HG03159 (cell line): ENCODE data around the gene CD40.
"Not testable (repeated sequence)": the region's sequence is repeated elsewhere in the genome, so short reads cannot be mapped to it uniquely, and the experiment has no call there.

ENCODE experiments used
- ATAC-seq: cut with Tn5 transposase; IDR thresholded peaks from one replicate; pipeline ENCODE4 v1.9.1; 2021; ENCODE audit warnings: mild to moderate bottlenecking, moderate library complexity; ENCODE audit not compliant: unreplicated experiment

The CD40 gene

DNA sequence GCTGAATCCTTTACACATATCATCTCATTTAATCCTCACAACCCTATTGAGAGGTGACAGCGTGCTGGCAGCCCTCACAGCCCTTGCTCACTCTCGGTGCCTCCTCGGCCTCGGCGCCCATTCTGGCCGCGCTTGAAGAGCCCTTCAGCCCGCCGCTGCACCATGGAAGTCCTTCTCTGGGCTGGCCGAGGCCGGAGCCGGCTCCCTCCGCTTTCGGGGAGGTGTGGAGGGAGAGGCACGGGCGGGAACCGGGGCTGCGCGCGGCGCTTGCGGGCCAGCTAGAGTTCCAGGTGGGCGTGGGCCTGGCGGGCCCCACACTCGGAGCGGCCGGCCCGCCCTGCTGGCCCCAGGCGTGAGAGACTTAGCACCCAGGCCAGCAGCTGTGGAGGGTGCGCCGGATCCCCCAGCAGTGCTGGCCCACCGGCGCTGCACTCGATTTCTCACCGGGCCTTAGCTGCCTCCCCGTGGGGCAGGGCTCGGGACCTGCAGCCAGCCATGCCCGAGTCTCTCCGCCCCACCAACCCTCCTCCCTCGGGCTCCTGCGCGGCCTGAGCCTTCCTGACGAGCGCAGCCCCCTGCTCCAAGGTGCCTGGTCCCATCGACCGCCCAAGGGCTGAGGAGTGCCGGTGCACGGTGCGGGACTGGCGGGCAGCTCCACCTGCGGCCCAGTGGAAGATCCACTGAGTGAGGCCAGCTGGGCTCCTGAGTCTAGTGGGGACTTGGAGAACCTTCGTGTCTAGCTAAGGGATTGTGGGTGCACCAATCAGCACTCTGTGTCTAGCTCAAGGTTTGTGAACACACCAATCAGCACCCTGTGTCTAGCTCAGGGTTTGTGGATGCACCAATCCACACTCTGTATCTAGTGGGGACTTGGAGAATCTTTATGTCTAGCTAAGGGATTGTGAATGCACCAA is 26.2 kb upstream of the CD40 start:
- not testable (repeated sequence) for ATAC-seq

DNA sequence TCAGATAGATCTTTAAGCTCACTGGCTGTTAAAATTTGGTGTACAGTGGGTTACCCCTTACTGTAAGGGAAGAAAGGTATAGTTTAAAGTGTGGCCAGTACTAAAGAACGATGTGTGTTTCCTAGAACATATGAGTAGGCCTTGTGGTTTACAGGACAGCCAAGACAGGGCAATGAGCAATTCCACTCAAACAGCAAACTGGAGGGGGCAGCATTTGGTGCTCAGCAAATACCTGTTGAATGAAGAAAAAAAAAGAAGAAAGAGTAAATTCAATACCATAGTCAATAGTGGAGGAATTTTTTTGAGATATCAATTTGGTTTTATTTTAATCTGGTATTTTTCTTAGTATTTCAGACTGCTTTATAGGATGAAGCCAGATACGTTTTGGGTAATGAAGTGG is 24.6 kb upstream of the CD40 start:
- no peak for ATAC-seq

DNA sequence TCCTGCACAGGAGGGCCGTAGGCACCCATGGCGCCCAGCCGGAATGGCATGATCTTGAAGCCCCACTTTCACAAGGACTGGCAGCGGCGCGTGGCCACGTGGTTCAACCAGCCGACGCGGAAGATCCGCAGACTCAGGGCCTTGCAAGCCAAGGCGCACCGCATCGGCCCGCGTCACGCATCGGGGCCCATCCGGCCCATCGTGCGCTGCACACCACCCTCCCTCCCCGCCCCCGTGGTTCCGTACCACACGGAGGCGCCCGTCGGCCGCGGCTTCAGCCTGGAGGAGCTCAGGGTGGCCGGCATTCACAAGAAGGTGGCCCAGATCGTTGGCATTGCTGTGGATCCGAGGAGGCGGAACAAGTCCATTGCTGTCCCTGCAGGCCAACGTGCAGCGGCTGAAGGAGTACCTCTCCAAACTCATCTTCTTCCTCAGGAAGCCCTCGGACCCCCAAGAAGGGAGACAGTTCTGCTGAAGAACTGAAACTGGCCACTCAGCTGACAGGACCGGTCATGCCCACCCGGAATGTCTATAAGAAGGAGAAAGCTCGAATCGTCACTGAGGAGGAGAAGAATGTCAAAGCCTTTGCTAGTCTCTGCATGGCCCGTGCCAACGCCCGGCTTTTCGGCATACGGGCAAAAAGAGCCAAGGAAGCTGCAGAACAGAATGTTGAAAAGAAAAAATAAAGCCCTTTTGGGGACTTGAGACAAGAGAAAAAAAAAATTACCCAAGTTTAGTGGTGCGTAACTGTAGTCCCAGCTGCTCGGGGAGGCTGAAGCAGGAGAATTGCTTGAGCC is 18.4 kb upstream of the CD40 start:
- ATAC-seq, result no peak

DNA sequence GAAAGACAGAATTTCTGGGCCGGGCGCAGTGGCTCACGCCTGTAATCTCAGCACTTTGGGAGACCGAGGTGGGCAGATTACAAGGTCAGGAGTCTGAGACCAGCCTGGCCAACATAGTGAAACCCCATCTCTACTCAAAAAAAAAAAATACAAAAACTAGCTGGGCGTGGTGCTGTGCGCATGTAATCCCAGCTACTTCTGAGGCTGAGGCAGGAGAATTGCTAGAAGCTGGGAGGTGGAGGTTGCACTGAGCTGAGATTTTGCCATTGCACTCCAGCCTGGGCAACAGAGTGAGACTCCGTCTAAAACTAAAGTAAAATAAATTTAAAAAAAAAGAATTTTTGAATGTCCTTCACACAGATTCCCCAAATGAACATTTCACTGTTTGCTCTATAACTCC is 17.7 kb upstream of the CD40 start:
- ATAC-seq, result not testable (repeated sequence)

DNA sequence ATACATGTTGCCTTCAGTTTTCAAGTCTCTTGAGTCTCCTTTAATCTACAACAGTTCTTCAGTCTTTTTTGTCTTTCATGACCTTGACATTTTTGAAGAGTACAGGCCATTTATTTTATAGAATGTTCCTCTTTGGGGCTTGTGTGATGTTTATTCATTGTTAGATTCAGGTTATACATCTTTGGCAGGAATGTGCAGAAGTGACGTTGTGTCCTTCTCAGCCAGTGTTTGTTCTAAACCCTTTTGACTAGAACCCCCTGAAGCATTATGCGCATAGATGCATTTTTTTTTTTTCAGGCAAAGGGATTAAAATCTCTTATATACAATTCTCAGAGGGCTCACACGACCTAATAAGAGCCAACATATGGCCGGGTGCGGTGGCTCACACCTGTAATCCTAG is 17.1 kb upstream of the CD40 start:
- ATAC-seq, result no peak

DNA sequence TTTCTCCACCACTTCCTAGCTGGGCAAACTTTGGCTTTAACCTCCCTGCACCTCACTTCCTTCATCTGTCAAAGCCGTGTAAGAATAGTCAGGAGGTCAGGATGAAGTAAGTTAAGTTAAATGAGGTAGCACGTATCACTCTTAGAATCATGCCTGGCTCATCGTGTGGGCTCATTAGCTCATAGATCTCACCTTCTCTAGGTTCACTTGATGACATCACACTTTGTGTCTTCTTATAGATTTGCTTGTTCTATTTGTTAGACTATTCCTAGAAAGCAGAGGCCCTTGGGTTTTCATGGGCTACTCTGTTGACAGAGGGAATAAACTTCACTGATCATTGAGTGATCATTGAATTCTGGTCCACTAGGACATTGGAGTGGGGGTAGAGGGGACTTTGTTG is 16.2 kb upstream of the CD40 start:
- ATAC-seq, result no peak

DNA sequence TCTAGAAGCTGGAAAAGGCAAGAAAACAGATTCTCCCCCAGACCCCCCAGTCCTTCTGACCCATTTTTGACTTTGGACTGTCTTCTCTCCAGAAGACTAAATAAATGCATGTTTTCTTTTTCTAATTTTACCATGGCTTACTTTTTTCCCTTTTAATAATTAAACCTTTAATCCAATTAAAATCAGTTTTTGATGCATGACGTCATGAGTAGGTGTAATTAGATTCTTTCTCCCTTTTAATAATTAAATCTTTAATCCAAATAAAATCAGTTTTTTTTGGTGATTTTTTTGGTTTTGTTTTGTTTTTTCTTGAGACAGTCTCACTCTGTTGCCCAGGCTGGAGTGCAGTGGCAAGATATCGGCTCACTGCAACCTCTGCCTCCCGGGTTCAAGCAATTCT is 15.2 kb upstream of the CD40 start:
- ATAC-seq, result no peak

DNA sequence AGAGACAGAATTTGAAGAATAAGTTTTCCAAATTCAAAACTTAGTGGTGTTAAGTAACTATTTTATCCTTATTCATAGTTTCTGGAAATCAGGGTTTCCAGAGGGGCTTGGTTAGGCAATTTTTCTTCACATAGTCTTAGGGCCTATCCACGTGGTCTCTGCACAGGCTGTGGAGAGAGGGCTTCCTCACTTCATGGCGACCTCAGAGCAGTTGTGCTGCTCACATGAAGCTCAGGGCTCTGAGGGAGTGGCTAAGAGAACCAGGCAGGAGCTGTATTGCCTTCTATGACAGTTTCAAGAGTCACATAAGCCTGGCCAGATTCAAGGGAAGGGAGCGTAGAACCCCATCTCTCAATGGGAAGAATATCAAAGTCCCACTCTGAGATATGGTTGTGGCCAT is 13.9 kb upstream of the CD40 start:
- ATAC-seq, result no peak

DNA sequence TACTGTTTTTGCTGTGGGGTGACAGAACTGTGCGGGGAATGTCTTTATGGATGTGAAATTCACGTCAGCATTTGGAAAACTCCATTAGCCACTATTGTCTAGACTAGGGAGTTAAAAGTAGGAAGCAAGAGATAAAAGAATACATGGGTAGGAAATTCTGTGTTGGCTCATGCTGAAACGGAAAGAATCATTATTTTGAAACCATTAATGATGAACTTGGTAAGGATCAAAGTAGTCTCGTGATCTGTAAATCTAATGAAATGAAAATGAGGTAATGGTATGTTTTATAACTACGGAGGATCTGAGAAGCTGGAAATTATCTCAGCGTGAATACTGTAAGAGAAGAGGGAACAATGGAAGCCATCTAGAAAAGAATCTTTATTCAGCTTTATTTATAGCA is 11.1 kb upstream of the CD40 start:
- ATAC-seq, result no peak

DNA sequence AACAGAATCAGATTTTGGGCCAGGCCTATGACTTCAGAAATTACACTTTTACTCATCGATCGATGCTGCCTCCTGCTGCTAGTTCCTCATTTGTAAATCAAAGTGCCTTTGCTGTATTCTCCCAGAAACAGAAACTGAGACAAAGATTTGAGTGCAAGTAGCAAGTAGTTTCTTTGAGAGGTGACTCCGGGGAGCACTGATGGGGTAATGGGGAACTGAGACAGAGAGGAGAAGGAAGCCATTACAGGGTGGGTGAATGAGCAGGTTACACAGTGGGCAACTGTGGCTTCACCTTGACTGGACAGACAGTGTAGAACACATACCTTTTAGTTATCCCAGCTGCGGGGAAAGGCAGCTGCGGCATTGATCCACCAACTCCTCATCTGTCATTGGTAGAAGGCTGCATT is 9.7 kb upstream of the CD40 start:
- peak; percentile 79 for ATAC-seq

DNA sequence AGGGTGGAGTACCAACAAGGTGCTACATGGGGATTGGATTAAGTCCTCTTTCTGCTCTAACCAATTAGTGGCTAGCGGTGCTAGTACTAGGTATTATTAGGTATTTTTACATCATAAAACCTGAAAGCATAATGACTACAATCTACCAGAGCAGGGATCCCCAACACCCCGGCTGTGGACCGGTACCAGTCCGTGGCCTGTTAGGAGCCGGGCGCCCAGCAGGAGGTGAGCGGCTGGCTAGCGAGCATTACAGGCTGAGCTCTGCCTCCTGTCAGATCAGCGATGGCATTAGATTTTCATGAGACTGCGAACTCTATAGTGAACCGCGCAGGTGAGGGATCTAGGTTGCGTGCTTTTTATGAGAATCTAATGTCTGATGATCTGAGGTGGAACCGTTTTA is 9.1 kb upstream of the CD40 start:
- ATAC-seq, result no peak

DNA sequence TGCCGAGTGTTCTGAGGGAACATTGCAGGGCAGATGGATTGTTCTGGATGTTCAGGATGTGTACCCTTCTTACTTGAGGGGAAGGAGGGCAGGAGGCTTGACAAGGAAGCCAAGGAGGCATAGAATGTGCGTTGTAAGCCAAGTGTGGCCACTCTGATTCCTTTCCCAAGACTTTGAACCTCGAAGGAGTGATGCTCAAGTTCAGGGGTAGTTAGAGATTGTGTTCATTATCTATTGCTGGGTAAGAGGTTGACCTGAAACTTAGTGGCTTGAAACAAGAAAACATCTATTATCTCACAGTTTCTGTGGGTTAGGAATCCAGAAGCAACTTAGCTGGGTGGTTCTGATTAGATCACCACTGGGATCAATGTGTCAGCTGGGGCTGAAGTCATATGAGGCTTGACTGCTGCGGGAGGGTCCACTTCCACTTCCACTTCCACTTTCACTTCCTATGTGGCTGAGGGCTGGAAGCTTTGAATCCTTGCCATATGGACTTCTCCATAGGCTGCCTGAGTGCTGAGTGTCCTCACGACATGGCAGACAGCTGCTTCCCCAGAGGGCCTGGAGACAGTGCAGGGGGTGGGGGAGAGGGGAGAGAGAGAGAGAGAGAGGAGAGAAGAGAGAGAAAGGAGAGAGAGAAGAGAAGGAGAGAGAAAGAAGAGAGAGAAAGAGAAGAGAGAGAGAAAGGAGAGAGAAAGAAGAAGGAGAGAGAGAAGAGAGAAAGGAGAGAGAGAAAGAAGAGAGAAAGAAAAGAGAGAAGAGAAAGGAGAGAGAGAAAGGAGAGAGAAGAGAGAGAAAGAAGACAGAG is 6.9 kb upstream of the CD40 start:
- ATAC-seq, result peak; percentile 58

DNA sequence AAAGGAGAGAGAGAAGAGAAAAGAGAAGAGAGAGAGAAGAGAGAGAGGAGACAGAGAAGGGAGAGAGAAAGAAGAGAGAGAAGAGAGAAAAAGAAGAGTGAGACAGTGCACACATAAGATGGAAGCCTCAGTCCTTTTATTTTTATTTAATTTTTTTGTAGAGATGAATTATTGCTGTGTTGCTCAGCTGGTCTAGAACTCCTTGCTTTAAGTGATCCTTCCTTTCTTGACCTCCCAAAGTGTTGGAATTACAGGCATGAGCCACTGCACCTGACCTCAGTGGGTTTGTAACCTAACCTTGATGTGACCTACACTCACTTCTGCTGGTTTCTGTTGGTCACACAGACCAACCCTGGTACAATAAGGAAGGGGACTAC is 6.3 kb upstream of the CD40 start:
- ATAC-seq, result no peak

DNA sequence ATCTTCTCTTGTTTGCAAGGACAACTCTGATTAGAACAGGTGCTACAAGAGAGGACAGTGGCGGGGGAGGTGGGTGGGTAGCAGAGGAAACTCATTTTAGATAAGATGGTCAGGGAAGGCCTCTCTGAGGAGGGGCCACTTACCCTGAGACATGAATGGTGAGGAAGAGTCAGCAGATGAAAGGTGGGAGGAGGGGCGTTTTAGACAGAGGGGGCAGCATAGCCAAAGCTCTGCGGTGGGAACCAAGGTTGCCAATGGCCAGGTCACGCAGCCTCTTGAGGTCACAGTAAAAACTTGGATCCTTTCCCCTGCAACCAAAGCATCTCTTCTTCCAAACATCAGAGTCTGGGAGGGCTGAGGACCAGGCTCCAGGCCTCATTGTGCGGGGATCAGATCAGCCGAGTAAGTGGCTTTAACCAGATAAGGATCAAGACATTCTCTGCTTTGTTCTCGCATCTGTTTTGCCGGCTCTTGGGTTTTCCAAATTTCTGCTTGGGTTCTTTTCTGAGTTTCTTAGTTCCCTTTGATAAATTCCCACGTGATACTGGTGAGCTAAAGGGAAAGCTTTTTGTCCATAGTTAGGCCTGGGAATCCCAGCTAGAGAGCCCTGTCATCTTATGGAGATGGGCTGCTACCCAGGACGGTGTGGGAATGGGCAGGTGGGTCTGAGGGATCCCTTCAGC is 5.5 kb upstream of the CD40 start:
- ATAC-seq, result no peak

DNA sequence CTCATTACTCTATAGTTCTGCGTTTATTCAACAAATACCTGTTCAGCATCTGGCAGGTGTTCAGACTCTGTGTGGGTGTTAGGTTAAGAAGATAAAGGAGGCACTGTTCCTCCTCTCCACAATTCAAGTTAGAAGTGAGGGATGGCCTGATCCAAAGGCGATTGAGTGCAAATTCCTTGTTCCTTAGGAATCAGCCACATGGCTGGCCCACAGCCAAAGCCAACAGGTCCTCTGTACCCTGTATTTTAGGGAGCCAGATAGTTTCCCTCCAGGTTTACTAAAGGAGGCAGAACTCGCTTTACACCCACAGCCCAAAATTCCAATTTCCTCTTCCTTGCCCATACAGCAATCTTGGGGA is 5.0 kb upstream of the CD40 start:
- no peak for ATAC-seq

DNA sequence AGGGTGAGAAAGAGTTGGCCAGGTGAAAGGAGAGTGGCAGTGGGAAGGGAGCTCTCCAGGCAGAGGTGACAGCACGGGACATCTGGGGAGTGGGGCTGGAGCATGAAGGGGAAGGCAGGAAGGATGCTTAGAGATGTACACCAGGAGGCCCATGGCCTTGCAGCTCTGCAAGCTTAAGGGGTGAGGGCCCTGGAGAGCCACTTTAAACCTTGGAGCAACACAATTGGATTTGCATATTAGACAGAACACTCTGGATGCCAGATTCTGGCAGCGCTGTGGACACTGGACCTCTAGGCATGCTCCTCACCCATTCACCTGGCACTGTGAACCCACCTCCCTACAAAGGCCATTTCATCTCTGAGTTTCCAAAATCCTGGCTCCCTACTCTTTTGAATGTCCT is 3.7 kb upstream of the CD40 start:
- ATAC-seq, result no peak

DNA sequence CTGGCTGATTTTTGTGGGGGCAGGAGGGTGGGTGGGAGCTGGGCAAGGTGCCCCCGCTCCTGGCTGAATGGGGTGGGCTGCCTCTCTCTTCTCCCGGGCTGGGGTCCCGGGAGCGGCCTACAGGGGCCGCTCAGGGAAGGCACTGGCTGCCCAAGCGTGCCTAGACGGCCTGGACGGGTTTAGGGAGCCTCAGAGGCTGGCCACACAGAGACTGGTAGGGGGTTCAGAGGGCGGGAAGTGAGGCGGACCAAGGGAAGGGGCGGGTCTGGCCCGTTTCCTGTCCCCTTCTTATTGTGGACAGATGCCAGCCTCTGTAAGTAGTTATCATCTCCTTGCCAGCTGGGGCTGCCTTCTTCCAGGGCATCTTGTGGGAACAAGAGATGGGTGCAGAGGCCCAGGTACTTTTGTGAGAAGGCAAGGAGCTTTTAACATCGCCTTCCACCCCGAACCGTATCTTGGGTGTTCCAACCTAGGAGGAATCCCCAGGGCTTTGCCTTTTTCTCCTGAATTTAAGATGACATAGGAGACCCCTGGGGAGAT is 437 bp downstream of the CD40 start:
- ATAC-seq, result peak; percentile 44

DNA sequence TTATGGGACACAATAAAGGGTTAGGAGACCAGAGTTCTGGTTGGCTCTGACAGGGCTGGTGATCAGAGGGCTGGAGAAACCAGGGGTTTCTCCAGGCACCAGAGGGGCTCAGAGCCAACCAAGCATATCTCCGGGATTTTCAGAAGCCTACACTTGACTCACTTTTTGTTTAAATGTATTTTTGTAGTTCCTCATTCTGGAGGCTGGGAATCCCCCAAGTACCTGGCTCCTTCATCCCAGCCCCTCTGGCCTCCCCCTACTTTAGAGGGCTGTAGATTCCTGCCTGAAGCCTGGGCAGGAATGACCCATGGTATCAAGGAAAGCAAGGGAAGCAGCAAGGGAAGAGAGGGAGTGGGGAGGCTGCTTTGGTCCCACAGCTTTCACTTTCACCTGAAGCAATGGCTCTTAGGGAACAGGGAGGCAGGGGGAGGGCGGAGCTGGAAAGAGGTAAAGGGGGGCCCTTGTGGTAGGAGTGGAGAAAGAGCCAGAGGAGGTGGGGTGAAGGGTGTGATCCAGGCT is 973 bp downstream of the CD40 start:
- ATAC-seq, result peak; percentile 46

DNA sequence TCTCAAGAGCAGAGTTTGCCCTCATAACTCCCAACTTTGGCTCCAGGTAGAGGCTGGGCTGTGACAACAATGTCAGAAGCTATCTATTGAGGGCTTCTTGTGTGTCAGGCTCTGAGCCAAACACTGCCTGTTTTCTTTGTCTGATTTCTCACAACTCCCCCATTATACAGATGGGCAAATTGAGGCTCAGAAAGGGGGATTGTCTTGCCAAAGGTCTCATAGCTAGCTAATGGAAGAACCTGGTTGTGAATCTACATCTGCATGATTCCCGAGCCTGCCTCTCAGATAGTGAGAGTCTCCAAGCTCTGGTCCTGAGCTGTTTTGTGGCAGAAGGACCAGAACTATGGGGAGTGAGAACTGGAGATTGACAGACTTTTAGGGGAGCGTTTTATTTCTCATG is 1.4 kb downstream of the CD40 start:
- no peak for ATAC-seq

DNA sequence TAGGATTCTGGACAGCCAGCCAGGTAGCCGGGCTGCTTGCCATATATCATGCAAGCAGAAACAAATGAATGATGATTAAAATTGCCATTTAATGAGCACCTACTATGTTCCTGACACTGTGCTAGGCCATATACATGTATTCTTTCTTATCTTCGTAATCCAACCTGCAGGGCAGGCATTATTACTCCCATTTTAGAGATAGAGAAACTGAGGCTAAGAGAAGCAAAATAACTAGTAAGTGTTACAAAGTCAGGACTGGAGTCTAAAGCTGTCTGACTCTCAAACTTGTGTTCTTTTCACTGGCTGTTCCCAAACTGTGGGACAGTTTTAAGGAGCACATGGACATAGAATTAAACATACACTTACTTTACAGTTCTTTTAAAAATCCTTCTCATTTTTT is 2.0 kb downstream of the CD40 start:
- ATAC-seq, result no peak
